ENCODE results near the gene MAOB. TPM values are rescaled to one million over a fixed set of nuclear protein-coding genes. Genes with fewer than 3 reads are reported as not detected.
A peak's percentile ranks its signal among the peaks of the same experiment; 100 is the strongest.

Gene MAOB
- total RNA-seq, 1 donor from 2014 or later: under 0.01 TPM

DNA sequence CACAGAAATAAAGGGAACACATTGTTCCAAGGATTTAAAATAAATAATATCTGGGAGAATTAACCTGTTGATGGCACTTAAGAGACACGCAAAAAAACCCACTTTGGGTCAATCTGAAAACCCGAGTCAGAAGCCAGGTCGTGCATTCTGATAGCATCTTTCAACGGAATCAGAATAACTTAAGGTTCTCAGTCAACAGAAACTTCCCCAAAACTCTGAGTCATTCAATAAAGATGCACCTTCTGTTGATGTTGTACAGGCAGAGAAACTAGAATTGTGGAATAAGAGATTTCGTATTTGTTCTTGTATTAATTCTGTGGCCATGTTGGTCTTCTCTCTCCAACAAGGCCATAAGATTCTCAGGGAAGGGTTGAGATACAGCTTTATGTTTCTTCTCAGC is 78.2 kb downstream of the MAOB start:
- DNase-seq (ENCODE audit: low read depth) (no peak), FAIRE-seq (no peak)
- Histone ChIP-seq H3K36me3 (ENCODE audit: control insufficient read depth, insufficient read depth, low read length) (no peaks in the 10 kb centered on the region), H3K27me3 (ENCODE audit: control insufficient read depth, insufficient read depth, low read length) (no peaks in the 10 kb centered on the region), H3K4me3 (ENCODE audit: low read depth, low read length) (no peak overlapping the region)
- no peak for TF ChIP-seq CTCF (IDR thresholded peaks at IDR 0.05; ENCODE audit: insufficient read depth, low read length, severe bottlenecking)

DNA sequence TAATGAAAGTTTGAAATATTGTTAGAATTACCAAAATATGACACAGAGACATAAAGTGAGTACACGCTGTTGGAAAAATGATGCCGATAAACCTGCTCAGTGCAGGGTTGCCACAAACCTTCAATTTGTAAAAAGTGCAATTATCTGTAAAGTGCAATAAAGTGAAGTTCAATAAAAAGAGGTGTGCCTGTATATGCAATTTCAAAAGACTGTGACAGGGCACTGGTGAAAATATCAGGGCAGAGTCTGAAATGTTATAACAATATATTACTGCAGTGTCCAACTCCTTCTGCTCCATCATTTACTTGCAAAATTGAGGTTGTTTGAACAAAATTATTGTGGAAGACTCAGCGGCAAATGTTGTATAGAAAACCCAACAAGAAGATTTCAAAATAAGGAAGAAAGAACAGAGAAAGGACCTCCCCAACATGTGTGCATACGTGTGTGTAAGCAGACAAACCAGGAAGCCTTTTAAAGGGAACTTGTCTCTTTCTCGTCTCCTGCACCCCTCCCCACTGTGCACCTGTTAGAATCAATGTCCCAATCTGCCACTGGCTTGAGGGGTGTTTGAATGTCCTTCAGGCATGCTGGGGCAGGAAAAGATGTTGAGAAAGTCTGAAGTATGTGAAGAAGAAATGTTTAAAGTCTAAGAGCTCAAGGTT is 96.2 kb downstream of the MAOB start:
- DNase-seq (ENCODE audit: low read depth): no peak
- no peak for TF ChIP-seq CTCF (IDR thresholded peaks at IDR 0.05; ENCODE audit: insufficient read depth, low read length, severe bottlenecking)
- Histone ChIP-seq H3K36me3 (ENCODE audit: control insufficient read depth, insufficient read depth, low read length) (no peaks in the 10 kb centered on the region), H3K27me3 (ENCODE audit: control insufficient read depth, insufficient read depth, low read length) (no peaks in the 10 kb centered on the region), H3K4me3 (ENCODE audit: low read depth, low read length) (no peak overlapping the region)
- no peak for FAIRE-seq

DNA sequence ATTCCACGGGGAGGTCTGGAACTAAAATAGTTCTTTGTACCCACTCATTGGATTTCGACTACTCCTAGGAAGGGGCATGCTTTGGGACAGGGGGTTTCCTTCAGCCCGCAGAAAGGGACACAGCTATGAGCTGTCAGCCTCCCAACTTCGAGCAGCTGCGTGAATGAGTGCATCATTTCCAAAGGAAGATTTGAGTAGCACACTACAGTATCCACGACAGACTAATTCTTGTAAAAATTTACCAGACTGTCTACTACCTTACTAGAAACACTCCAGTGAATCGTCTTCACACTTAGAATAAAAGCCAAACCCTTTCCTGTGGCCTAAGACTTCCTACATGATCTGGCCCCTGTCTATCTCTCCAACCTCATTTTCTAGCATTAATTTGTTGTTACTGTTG is 124.2 kb downstream of the MAOB start:
- DNase-seq (ENCODE audit: low read depth): no peak
- TF ChIP-seq CTCF (IDR thresholded peaks at IDR 0.05; ENCODE audit: insufficient read depth, low read length, severe bottlenecking): no peak
- no peaks in the 10 kb centered on the region for H3K27me3 ChIP-seq (ENCODE audit: control insufficient read depth, insufficient read depth, low read length)
- no peaks in the 10 kb centered on the region for H3K36me3 ChIP-seq (ENCODE audit: control insufficient read depth, insufficient read depth, low read length)
- FAIRE-seq: no peak
- no peak overlapping the region for H3K4me3 ChIP-seq (ENCODE audit: low read depth, low read length)

GRCh38 chrX:43756076-43756475 is 126.2 kb downstream of the MAOB start:
- H3K36me3 ChIP-seq (ENCODE audit: control insufficient read depth, insufficient read depth, low read length): no peaks in the 10 kb centered on the region
- FAIRE-seq: no peak

GRCh38 chrX:43753637-43754036 is 128.6 kb downstream of the MAOB start:
- Histone ChIP-seq H3K36me3 (ENCODE audit: control insufficient read depth, insufficient read depth, low read length) (no peaks in the 10 kb centered on the region), H3K27me3 (ENCODE audit: control insufficient read depth, insufficient read depth, low read length) (no peaks in the 10 kb centered on the region), H3K4me3 (ENCODE audit: low read depth, low read length) (no peak overlapping the region)
- DNase-seq (ENCODE audit: low read depth): peak; percentile 5
- FAIRE-seq: no peak
- no peak for TF ChIP-seq CTCF (IDR thresholded peaks at IDR 0.05; ENCODE audit: insufficient read depth, low read length, severe bottlenecking)

More at GRCh38 chrX:43756076-43756475, 126.2 kb downstream of the MAOB start:
- Histone ChIP-seq H3K27me3 (ENCODE audit: control insufficient read depth, insufficient read depth, low read length) (no peaks in the 10 kb centered on the region), H3K4me3 (ENCODE audit: low read depth, low read length) (no peak overlapping the region)
- no peak for TF ChIP-seq CTCF (IDR thresholded peaks at IDR 0.05; ENCODE audit: insufficient read depth, low read length, severe bottlenecking)
- DNase-seq (ENCODE audit: low read depth): no peak

GRCh38 chrX:43750248-43750676 is 132.0 kb downstream of the MAOB start:
- peak; percentile 47 for DNase-seq (ENCODE audit: low read depth)
- H3K36me3 ChIP-seq (ENCODE audit: control insufficient read depth, insufficient read depth, low read length): no peaks in the 10 kb centered on the region

More at GRCh38 chrX:43750248-43750676, 132.0 kb downstream of the MAOB start:
- Histone ChIP-seq H3K27me3 (ENCODE audit: control insufficient read depth, insufficient read depth, low read length) (no peaks in the 10 kb centered on the region), H3K4me3 (ENCODE audit: low read depth, low read length) (no peak overlapping the region)
- peak; percentile 36 for TF ChIP-seq CTCF (IDR thresholded peaks at IDR 0.05; ENCODE audit: insufficient read depth, low read length, severe bottlenecking)
- peak; percentile 36 for FAIRE-seq
